DOHH2 (cell line): ENCODE data around the gene ANO10.

Experiments
- CTCF ChIP-seq: fragments of 200-600 bp; sonication (generic); IDR thresholded peaks from one replicate; pipeline ENCODE4 v1.5.1; 2014; ENCODE audit warnings: antibody characterized with exemption, mild to moderate bottlenecking, low read depth, low read length; ENCODE audit not compliant: poor library complexity, severe bottlenecking
- EZH2phosphoT487 ChIP-seq: fragments of 200-600 bp; sonication (generic); IDR thresholded peaks from 2 replicates; pipeline ENCODE4 v1.6.1; 2017; ENCODE audit warnings: borderline replicate concordance, mild to moderate bottlenecking, antibody characterized with exemption, low read length, moderate library complexity, mixed read lengths

- no peak for TF ChIP-seq CTCF
- no peak for TF ChIP-seq EZH2phosphoT487
Observed at GRCh38 chr3:43362961-43363360, 258.9 kb downstream of the ANO10 start.
